HepG2 (cell line): Measurements from ENCODE around the gene MAGEB17. TPM values are rescaled to one million over a fixed set of nuclear protein-coding genes. Genes with fewer than 3 reads are reported as not detected.

Experiments used
- ATAC-seq: fragments of 200-7000 bp; cut with Tn5 transposase; 3 replicates; pipeline ENCODE4 v1.9.1; 2020; ENCODE audit warnings: mild to moderate bottlenecking, moderate library complexity
- BruUV-seq: library from RNA; stranded (reverse); fragments of 400-500 nt; replicated peaks from 2 replicates; lab custom pipeline; 2021; lab: Mats Ljungman, UMichigan
- CTCF ChIA-PET: fragments of 300-600 bp; formaldehyde crosslinking; extraction: SDS; loops from one replicate; lab custom pipeline; 2021; ENCODE audit warnings: low total read pairs, inconsistent platforms, low intra/inter-chr PET ratio; lab: Yijun Ruan, JAX
- POLR2A ChIA-PET: fragments of 350-600 bp; sonication (Branson Sonifier 250); formaldehyde crosslinking; loops from one replicate; lab custom pipeline; 2020; ENCODE audit warnings: antibody characterized with exemption, inconsistent platforms; lab: Yijun Ruan, JAX
- DNase-seq: peaks from one replicate; pipeline ENCODE4 v3.0.0-alpha.2; 2015; ENCODE audit warnings: low spot score
- FAIRE-seq: peaks from 3 replicates; lab custom pipeline; 2011; peaks lifted over from hg19 to GRCh38; lab: Jason Lieb, UNC
- H2AFZ ChIP-seq: one replicate; pipeline ENCODE4 v1.6.1; 2011; ENCODE audit warnings: low read length, inconsistent platforms
- H3K27ac ChIP-seq: fragments of 300-600 bp; 3 replicates; pipeline ENCODE4 v1.8.0; 2011; ENCODE audit warnings: mixed run types, mild to moderate bottlenecking, mixed read lengths, low read length, inconsistent platforms; ENCODE audit not compliant: insufficient read depth; ENCODE audit errors: extremely low read length
- H3K27me3 ChIP-seq, 2 experiments: fragments of 200-600 bp in 1 of 2; 2 replicates in 1 of 2; 3 replicates in 1 of 2; pipeline versions ENCODE4 v1.6.0 to v1.8.0; 2011; ENCODE audit warnings: low read length in 2 of 2, mild to moderate bottlenecking in 2 of 2, moderate library complexity in 2 of 2, inconsistent platforms in 1 of 2; ENCODE audit not compliant: insufficient read depth in 2 of 2, control insufficient read depth in 1 of 2
- H3K36me3 ChIP-seq, 2 experiments: fragments of 200-600 bp in 1 of 2; replicated peaks in 1 of 2; 2 replicates in 1 of 2; 3 replicates in 1 of 2; pipeline versions ENCODE4 v1.5.1 to v1.8.0; 2011; ENCODE audit warnings: low read length in 2 of 2, inconsistent platforms in 1 of 2; ENCODE audit not compliant: insufficient read depth in 2 of 2, control insufficient read depth in 1 of 2
- H3K4me1 ChIP-seq: 2 replicates; pipeline ENCODE4 v1.5.1; 2012; ENCODE audit warnings: low read length, inconsistent platforms; ENCODE audit not compliant: insufficient read depth
- H3K4me2 ChIP-seq: 2 replicates; pipeline ENCODE4 v1.6.0; 2011; ENCODE audit warnings: low read depth, low read length, inconsistent platforms
- H3K4me3 ChIP-seq, 3 experiments: fragments of 200-600 bp in 1 of 3; sonication (generic), shearing (Covaris generic) in 1 of 3; replicated peaks in 1 of 3; 2 replicates each; pipeline ENCODE4 v1.5.1; 2011 to 2016; ENCODE audit warnings: low read length in 3 of 3, inconsistent platforms in 2 of 3, low read depth in 2 of 3, mild to moderate bottlenecking in 2 of 3, control low read depth in 1 of 3, mixed read lengths in 1 of 3; ENCODE audit not compliant: insufficient read depth in 1 of 3
- H3K79me2 ChIP-seq: one replicate; pipeline ENCODE4 v1.6.1; 2011; ENCODE audit warnings: low read length, inconsistent platforms; ENCODE audit not compliant: insufficient read depth
- H3K9ac ChIP-seq: 2 replicates; pipeline ENCODE4 v1.6.0; 2011; ENCODE audit warnings: mild to moderate bottlenecking, low read depth, low read length, inconsistent platforms; ENCODE audit not compliant: insufficient read depth
- H3K9me3 ChIP-seq: 2 replicates; pipeline ENCODE4 v1.5.1; 2012; ENCODE audit warnings: mild to moderate bottlenecking, low read length
- H4K20me1 ChIP-seq: 2 replicates; pipeline ENCODE4 v1.6.0; 2011; ENCODE audit warnings: inconsistent platforms, mild to moderate bottlenecking, low read length, moderate library complexity; ENCODE audit not compliant: insufficient read depth
- CBX1 ChIP-seq: IDR thresholded peaks from one replicate; pipeline ENCODE4 v1.6.1; 2016; ENCODE audit warnings: antibody characterized with exemption, low read depth
- HHEX ChIP-seq: IDR thresholded peaks from 2 replicates; pipeline ENCODE4 v1.6.1; 2016; ENCODE audit warnings: control low read depth
- HNRNPH1 ChIP-seq: fragments of 200-400 bp; formaldehyde crosslinking; optimal IDR thresholded peaks from 2 replicates; pipeline ENCODE3; 2017; ENCODE audit warnings: mild to moderate bottlenecking, low read depth, low read length
- HNRNPL ChIP-seq: fragments of 200-400 bp; formaldehyde crosslinking; IDR thresholded peaks from 2 replicates; pipeline ENCODE4 v1.6.1; 2017; ENCODE audit warnings: mild to moderate bottlenecking, low read depth, low read length
- MAFK ChIP-seq, 2 experiments: IDR thresholded peaks in 1 of 2; conservative IDR thresholded peaks in 1 of 2; 2 replicates each; pipeline ENCODE4 v1.6.1; 2011; ENCODE audit warnings: improper control_type of control experiment in 2 of 2, low read length in 2 of 2
- NCOA2 ChIP-seq: sonication (generic); formaldehyde crosslinking; IDR thresholded peaks from 2 replicates; pipeline ENCODE4 v1.8.0; 2022; ENCODE audit warnings: inconsistent platforms
- PHF5A ChIP-seq: IDR thresholded peaks from one replicate; pipeline ENCODE4 v1.6.1; 2018; ENCODE audit warnings: low read depth, missing genetic modification reagents; ENCODE audit not compliant: unreplicated experiment
- RFX1 ChIP-seq: fragments of 450-650 bp; IDR thresholded peaks from 2 replicates; pipeline ENCODE4 v1.6.1; 2017
- ZBTB7A ChIP-seq: sonication (generic); formaldehyde crosslinking; IDR thresholded peaks from 2 replicates; pipeline ENCODE4 v1.8.0; 2022; ENCODE audit warnings: mild to moderate bottlenecking, missing genetic modification reagents
- ZNF235 ChIP-seq: sonication (generic); formaldehyde crosslinking; IDR thresholded peaks from 2 replicates; pipeline ENCODE4 v1.8.1; 2023; ENCODE audit warnings: mild to moderate bottlenecking, missing genetic modification reagents, borderline replicate concordance
- ZNF263 ChIP-seq: sonication (generic); formaldehyde crosslinking; IDR thresholded peaks from 2 replicates; pipeline ENCODE4 v1.4.0; 2020; ENCODE audit warnings: missing genetic modification reagents
- ZNF574 ChIP-seq: sonication (generic); formaldehyde crosslinking; IDR thresholded peaks from 2 replicates; pipeline ENCODE4 v1.4.0; 2020; ENCODE audit warnings: missing genetic modification reagents
- ZNF878 ChIP-seq: sonication (generic); formaldehyde crosslinking; IDR thresholded peaks from 2 replicates; pipeline ENCODE4 v1.8.1; 2023; ENCODE audit warnings: mild to moderate bottlenecking, missing genetic modification reagents, moderate library complexity
- WGBS: methylation state at CpG from one replicate; pipeline ENCODE4 v1.1.6; 2017; ENCODE audit warnings: low lambda C conversion rate; 5-methylcytosine and 5-hydroxymethylcytosine counted together
- in situ Hi-C: cut with HindIII; loops from 2 replicates; pipeline ENCODE4 v1.10.0; 2017; ENCODE audit warnings: low pct_unique_long_range_greater_than_20kb; ENCODE audit not compliant: extremely low pct_ligation_motif_present
- intact Hi-C: fragments of 100-400 bp; cut with micrococcal nuclease; formaldehyde crosslinking; loops from one replicate; pipeline ENCODE4 v1.10.0; 2022; ENCODE audit not compliant: unreplicated experiment
- polyA plus RNA-seq, 8 experiments: library from polyadenylated mRNA; depleted of rRNA in 3 of 8; stranded (reverse) in 7 of 8; unstranded in 1 of 8; fragments of >200 nt; fragmentation: Illumina TruSeq in 4 of 8; extraction: Trizol in 4 of 8; gene quantifications; 2 replicates each; pipeline versions ENCODE4 v1.2.1 to v1.2.3, GENCODE V29; 2011 to 2016; ENCODE audit warnings: low read depth in 4 of 8, missing spikeins in 1 of 8, mixed read lengths in 1 of 8; ENCODE audit not compliant: insufficient read depth in 1 of 8
- total RNA-seq, 5 experiments: library from RNA; depleted of rRNA; stranded (reverse); fragments of >200 nt; fragmentation: Illumina TruSeq; extraction: Trizol; gene quantifications; 2 replicates each; pipeline ENCODE4 v1.2.3, GENCODE V29; 2016; ENCODE audit warnings: low read depth in 1 of 5

Gene MAGEB17
- total and polyA plus RNA-seq, 2 of the 13 experiments (the other 11 are each of a cell fraction or from before 2014, with no cell fraction given): not detected

- Histone ChIP-seq H2AFZ (no peak overlapping the region), H3K4me2 (no peak overlapping the region), H3K9me3 (no peaks in the 10 kb centered on the region), H3K4me1 (no peaks in the 10 kb centered on the region), H3K9ac (no peak overlapping the region)
- no peak for FAIRE-seq
- 0% methylated on average over 1 of the region's 2 CpGs for WGBS
- POLR2A ChIA-PET: no interaction called here
- in situ Hi-C loops: no loop called here
- intact Hi-C loops: no loop called here
- TF ChIP-seq MAFK (conservative IDR thresholded peaks at IDR 0.05 in 1 of 2, IDR thresholded peaks at IDR 0.05 in 1 of 2; ENCODE audit: low read length in 2 of 2): peak; percentile 12 to 46; a peak in 2 of 4 replicates
- TF ChIP-seq HNRNPL: no peak
- TF ChIP-seq, all 625 proteins: peak for 1
- no TSS peak for BruUV-seq
- Histone ChIP-seq H3K27me3 (no peaks in the 10 kb centered on the region), H3K79me2 (no peaks in the 10 kb centered on the region), H3K27ac (no peak overlapping the region), H3K36me3 (no peaks in the 10 kb centered on the region), H4K20me1 (no peaks in the 10 kb centered on the region), H3K4me3 (no peak overlapping the region)
- CTCF ChIA-PET: no interaction called here
- no peak for ATAC-seq
- DNase-seq: no peak
Measured at GRCh38 chrX:16185725-16186136, 18.4 kb downstream of the MAGEB17 start.

GRCh38 chrX:16186380-16187007 is 19.2 kb downstream of the MAGEB17 start:
- Histone ChIP-seq H3K4me1 (no peaks in the 10 kb centered on the region), H4K20me1 (no peaks in the 10 kb centered on the region), H3K27ac (no peak overlapping the region), H3K9me3 (no peaks in the 10 kb centered on the region), H3K4me3 (no peak overlapping the region), H3K4me2 (no peak overlapping the region), H3K9ac (no peak overlapping the region), H3K36me3 (no peaks in the 10 kb centered on the region), H3K27me3 (no peaks in the 10 kb centered on the region), H3K79me2 (no peaks in the 10 kb centered on the region), H2AFZ (no peak overlapping the region)
- POLR2A ChIA-PET: no interaction called here
- BruUV-seq: no TSS peak
- intact Hi-C loops: no loop called here
- DNase-seq (no peak), FAIRE-seq (no peak), ATAC-seq (no peak)
- in situ Hi-C loops: no loop called here
- CTCF ChIA-PET: no interaction called here
- WGBS: 0% methylated on average over 3 of the region's 3 CpGs
- TF ChIP-seq HHEX: no peak
- TF ChIP-seq ZNF878: no peak
- no peak for TF ChIP-seq HNRNPH1
- no peak for TF ChIP-seq NCOA2 (CRISPR knock-in tag)
- no peak for TF ChIP-seq ZNF574 (CRISPR knock-in tag)
- no peak for TF ChIP-seq RFX1
- TF ChIP-seq ZBTB7A (CRISPR knock-in tag): no peak
- no peak for TF ChIP-seq ZNF263 (CRISPR knock-in tag)
- no peak for TF ChIP-seq CBX1
- TF ChIP-seq ZNF235: no peak
- no peak for TF ChIP-seq PHF5A (CRISPR knock-in tag)
